OCI-LY7 (cell line): Measurements from ENCODE around the gene SRCIN1.

Experiments used
- CTCF ChIP-seq: fragments of 200-600 bp; sonication (generic); conservative IDR thresholded peaks from 2 replicates; pipeline ENCODE4 v1.5.1; 2014; ENCODE audit warnings: mild to moderate bottlenecking, antibody characterized with exemption, low read length, moderate library complexity, mixed read lengths
- EZH2phosphoT487 ChIP-seq: fragments of 200-600 bp; sonication (generic); IDR thresholded peaks from 2 replicates; pipeline ENCODE4 v1.6.1; 2018; ENCODE audit warnings: low read depth, borderline replicate concordance, mild to moderate bottlenecking, mixed run types, antibody characterized with exemption, low read length, moderate library complexity, mixed read lengths

- TF ChIP-seq CTCF (no peak), EZH2phosphoT487 (no peak)
Measured at GRCh38 chr17:38566666-38567031, 39.1 kb downstream of the SRCIN1 start.
